HepG2 (cell line): ENCODE results near the gene RPEL1. TPM values are rescaled to one million over a fixed set of nuclear protein-coding genes. Genes with fewer than 3 reads are reported as not detected.
A peak's percentile ranks its signal among the peaks of the same experiment; 100 is the strongest.

Source experiments
- BORCS8-MEF2B ChIP-seq: sonication (generic); formaldehyde crosslinking; IDR thresholded peaks from 2 replicates; pipeline ENCODE4 v1.8.0; 2022; ENCODE audit warnings: mild to moderate bottlenecking, missing genetic modification reagents
- JUNB ChIP-seq: sonication (generic); formaldehyde crosslinking; IDR thresholded peaks from 2 replicates; pipeline ENCODE4 v1.8.0; 2022; ENCODE audit warnings: missing genetic modification reagents, mild to moderate bottlenecking, borderline replicate concordance
- KDM6A ChIP-seq: IDR thresholded peaks from 2 replicates; pipeline ENCODE4 v1.6.1; 2016; ENCODE audit warnings: low read depth
- NCOA5 ChIP-seq: sonication (generic); formaldehyde crosslinking; IDR thresholded peaks from 2 replicates; pipeline ENCODE4 v1.4.0; 2020; ENCODE audit warnings: missing genetic modification reagents
- NCOR1 ChIP-seq: fragments of 200-600 bp; sonication (generic); IDR thresholded peaks from 2 replicates; pipeline ENCODE4 v1.7.0; 2017; ENCODE audit warnings: antibody characterized with exemption, low read length, borderline replicate concordance
- RXRB ChIP-seq: IDR thresholded peaks from 2 replicates; pipeline ENCODE4 v1.6.1; 2016; ENCODE audit warnings: borderline replicate concordance, missing genetic modification reagents, missing compliant biosample characterization
- SP5 ChIP-seq: IDR thresholded peaks from 2 replicates; pipeline ENCODE4 v1.6.1; 2016; ENCODE audit warnings: low read depth, borderline replicate concordance
- ZEB1 ChIP-seq: IDR thresholded peaks from 2 replicates; pipeline ENCODE4 v1.6.1; 2012; ENCODE audit warnings: mild to moderate bottlenecking, low read depth, inconsistent platforms; ENCODE audit not compliant: insufficient replicate concordance
- ZNF558 ChIP-seq: sonication (generic); formaldehyde crosslinking; IDR thresholded peaks from 2 replicates; pipeline ENCODE4 v1.9.0; 2022; ENCODE audit warnings: mild to moderate bottlenecking, missing genetic modification reagents, borderline replicate concordance
- ZNF781 ChIP-seq: sonication (generic); formaldehyde crosslinking; IDR thresholded peaks from 2 replicates; pipeline ENCODE4 v1.5.1; 2020; ENCODE audit warnings: borderline replicate concordance, mild to moderate bottlenecking, missing genetic modification reagents; ENCODE audit errors: not compliant biosample characterization
- ZSCAN12 ChIP-seq: sonication (generic); formaldehyde crosslinking; IDR thresholded peaks from 2 replicates; pipeline ENCODE4 v1.9.0; 2021; ENCODE audit warnings: mild to moderate bottlenecking, missing genetic modification reagents
- polyA plus RNA-seq, 8 experiments: library from polyadenylated mRNA; depleted of rRNA in 3 of 8; stranded (reverse) in 7 of 8; unstranded in 1 of 8; fragments of >200 nt; fragmentation: Illumina TruSeq in 4 of 8; extraction: Trizol in 4 of 8; gene quantifications; 2 replicates each; pipeline versions ENCODE4 v1.2.1 to v1.2.3, GENCODE V29; 2011 to 2016; ENCODE audit warnings: low read depth in 4 of 8, missing spikeins in 1 of 8, mixed read lengths in 1 of 8; ENCODE audit not compliant: insufficient read depth in 1 of 8
- total RNA-seq, 5 experiments: library from RNA; depleted of rRNA; stranded (reverse); fragments of >200 nt; fragmentation: Illumina TruSeq; extraction: Trizol; gene quantifications; 2 replicates each; pipeline ENCODE4 v1.2.3, GENCODE V29; 2016; ENCODE audit warnings: low read depth in 1 of 5
- TF ChIP-seq, protein P1 (sequence below), 2 experiments: sonication (generic) in 1 of 2; formaldehyde crosslinking in 1 of 2; IDR thresholded peaks; 2 replicates each; pipeline versions ENCODE4 v1.6.1 to v1.9.0; 2014 to 2022; ENCODE audit warnings: antibody characterized with exemption in 1 of 2, borderline replicate concordance in 1 of 2, inconsistent platforms in 1 of 2, low read depth in 1 of 2, missing genetic modification reagents in 1 of 2
- TF ChIP-seq, protein P2 (sequence below): IDR thresholded peaks from 2 replicates; pipeline ENCODE4 v1.6.1; 2018; ENCODE audit warnings: missing genetic modification reagents
- TF ChIP-seq, protein P3 (sequence below): sonication (generic); formaldehyde crosslinking; conservative IDR thresholded peaks from 2 replicates; pipeline ENCODE4 v1.8.0; 2022; ENCODE audit warnings: missing genetic modification reagents
- TF ChIP-seq, protein P4 (sequence below): sonication (generic); formaldehyde crosslinking; IDR thresholded peaks from 2 replicates; pipeline ENCODE4 v1.5.0; 2020; ENCODE audit warnings: missing genetic modification reagents
- TF ChIP-seq, protein P5 (sequence below): sonication (generic); formaldehyde crosslinking; IDR thresholded peaks from 2 replicates; pipeline ENCODE4 v1.9.0; 2021; ENCODE audit warnings: missing genetic modification reagents, borderline replicate concordance

Gene RPEL1
- total and polyA plus RNA-seq, 2 of the 13 experiments (the other 11 are each of a cell fraction or from before 2014, with no cell fraction given): 0.04 to 0.07 TPM

DNA sequence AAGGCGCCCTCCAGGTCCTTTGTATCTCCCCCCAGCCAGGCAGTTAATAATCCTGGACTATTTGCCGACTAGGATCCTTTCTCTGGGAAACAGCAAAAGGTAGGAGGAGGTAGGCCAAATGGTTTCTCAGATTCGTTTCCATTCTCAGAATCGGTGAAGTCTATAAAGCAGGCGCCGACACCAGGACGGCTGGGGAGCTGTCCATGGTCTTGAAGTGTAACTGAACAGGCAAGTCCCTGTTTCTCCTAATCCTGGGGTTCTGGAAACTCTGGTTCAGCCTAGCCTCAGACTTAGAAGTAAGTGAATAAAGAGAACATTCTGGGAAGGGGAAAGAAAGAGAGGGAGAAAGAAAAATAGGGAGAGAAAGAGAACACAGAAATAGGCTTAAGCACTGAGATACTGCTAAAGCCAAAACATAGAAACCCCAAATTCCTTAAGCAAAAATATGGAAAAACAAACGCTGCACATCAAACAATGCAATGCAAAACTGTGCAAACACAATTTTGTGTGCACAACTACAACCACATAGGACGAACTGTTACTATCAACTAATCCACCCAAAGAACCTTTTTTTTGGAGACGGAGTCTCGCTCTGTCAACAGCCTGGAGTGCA is 20.1 kb downstream of the RPEL1 start (continued):
- TF ChIP-seq RXRB (CRISPR knock-in tag): peak; percentile 70
- no peak for TF ChIP-seq ZEB1
- TF ChIP-seq SP5 (CRISPR knock-in tag): no peak
- TF ChIP-seq NCOA5 (CRISPR knock-in tag): no peak
- peak; percentile 95 for TF ChIP-seq ZSCAN12 (CRISPR knock-in tag)
- TF ChIP-seq, protein P1, sequence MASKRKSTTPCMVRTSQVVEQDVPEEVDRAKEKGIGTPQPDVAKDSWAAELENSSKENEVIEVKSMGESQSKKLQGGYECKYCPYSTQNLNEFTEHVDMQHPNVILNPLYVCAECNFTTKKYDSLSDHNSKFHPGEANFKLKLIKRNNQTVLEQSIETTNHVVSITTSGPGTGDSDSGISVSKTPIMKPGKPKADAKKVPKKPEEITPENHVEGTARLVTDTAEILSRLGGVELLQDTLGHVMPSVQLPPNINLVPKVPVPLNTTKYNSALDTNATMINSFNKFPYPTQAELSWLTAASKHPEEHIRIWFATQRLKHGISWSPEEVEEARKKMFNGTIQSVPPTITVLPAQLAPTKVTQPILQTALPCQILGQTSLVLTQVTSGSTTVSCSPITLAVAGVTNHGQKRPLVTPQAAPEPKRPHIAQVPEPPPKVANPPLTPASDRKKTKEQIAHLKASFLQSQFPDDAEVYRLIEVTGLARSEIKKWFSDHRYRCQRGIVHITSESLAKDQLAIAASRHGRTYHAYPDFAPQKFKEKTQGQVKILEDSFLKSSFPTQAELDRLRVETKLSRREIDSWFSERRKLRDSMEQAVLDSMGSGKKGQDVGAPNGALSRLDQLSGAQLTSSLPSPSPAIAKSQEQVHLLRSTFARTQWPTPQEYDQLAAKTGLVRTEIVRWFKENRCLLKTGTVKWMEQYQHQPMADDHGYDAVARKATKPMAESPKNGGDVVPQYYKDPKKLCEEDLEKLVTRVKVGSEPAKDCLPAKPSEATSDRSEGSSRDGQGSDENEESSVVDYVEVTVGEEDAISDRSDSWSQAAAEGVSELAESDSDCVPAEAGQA (IDR thresholded peaks at IDR 0.05; ENCODE audit: low read depth): no peak
- TF ChIP-seq, protein P1 (CRISPR knock-in tag; IDR thresholded peaks at IDR 0.05; ENCODE audit: borderline replicate concordance): no peak
- TF ChIP-seq, protein P2, sequence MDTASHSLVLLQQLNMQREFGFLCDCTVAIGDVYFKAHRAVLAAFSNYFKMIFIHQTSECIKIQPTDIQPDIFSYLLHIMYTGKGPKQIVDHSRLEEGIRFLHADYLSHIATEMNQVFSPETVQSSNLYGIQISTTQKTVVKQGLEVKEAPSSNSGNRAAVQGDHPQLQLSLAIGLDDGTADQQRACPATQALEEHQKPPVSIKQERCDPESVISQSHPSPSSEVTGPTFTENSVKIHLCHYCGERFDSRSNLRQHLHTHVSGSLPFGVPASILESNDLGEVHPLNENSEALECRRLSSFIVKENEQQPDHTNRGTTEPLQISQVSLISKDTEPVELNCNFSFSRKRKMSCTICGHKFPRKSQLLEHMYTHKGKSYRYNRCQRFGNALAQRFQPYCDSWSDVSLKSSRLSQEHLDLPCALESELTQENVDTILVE: peak; percentile 79
- peak; percentile 90 for TF ChIP-seq BORCS8-MEF2B (CRISPR knock-in tag)
- TF ChIP-seq ZNF781: no peak
- TF ChIP-seq, protein P3, sequence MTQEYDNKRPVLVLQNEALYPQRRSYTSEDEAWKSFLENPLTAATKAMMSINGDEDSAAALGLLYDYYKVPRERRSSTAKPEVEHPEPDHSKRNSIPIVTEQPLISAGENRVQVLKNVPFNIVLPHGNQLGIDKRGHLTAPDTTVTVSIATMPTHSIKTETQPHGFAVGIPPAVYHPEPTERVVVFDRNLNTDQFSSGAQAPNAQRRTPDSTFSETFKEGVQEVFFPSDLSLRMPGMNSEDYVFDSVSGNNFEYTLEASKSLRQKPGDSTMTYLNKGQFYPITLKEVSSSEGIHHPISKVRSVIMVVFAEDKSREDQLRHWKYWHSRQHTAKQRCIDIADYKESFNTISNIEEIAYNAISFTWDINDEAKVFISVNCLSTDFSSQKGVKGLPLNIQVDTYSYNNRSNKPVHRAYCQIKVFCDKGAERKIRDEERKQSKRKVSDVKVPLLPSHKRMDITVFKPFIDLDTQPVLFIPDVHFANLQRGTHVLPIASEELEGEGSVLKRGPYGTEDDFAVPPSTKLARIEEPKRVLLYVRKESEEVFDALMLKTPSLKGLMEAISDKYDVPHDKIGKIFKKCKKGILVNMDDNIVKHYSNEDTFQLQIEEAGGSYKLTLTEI (CRISPR knock-in tag): no peak
- TF ChIP-seq, protein P4, sequence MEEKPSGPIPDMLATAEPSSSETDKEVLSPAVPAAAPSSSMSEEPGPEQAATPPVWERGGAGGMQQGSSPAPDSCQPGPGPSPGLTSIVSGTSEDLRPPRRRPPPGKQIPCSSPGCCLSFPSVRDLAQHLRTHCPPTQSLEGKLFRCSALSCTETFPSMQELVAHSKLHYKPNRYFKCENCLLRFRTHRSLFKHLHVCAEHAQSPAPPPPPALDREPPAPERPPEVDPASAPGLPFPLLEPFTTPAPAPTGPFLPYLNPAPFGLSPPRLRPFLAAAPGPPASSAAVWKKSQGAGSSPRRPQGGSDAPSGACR (CRISPR knock-in tag): 0 out of 2 replicates have a peak, but pooled peaks have one; percentile 47
- no peak for TF ChIP-seq KDM6A
- TF ChIP-seq, protein P5, sequence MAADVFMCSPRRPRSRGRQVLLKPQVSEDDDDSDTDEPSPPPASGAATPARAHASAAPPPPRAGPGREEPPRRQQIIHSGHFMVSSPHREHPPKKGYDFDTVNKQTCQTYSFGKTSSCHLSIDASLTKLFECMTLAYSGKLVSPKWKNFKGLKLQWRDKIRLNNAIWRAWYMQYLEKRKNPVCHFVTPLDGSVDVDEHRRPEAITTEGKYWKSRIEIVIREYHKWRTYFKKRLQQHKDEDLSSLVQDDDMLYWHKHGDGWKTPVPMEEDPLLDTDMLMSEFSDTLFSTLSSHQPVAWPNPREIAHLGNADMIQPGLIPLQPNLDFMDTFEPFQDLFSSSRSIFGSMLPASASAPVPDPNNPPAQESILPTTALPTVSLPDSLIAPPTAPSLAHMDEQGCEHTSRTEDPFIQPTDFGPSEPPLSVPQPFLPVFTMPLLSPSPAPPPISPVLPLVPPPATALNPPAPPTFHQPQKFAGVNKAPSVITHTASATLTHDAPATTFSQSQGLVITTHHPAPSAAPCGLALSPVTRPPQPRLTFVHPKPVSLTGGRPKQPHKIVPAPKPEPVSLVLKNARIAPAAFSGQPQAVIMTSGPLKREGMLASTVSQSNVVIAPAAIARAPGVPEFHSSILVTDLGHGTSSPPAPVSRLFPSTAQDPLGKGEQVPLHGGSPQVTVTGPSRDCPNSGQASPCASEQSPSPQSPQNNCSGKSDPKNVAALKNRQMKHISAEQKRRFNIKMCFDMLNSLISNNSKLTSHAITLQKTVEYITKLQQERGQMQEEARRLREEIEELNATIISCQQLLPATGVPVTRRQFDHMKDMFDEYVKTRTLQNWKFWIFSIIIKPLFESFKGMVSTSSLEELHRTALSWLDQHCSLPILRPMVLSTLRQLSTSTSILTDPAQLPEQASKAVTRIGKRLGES (CRISPR knock-in tag): peak; percentile 54; the same call in 1 of the 2 replicates
- no peak for TF ChIP-seq JUNB
- TF ChIP-seq NCOR1: no peak
- TF ChIP-seq ZNF558: peak; percentile 50; the same call in 1 of the 2 replicates
